ENCODE measurements around the gene FBH1. TPM values are rescaled to one million over a fixed set of nuclear protein-coding genes. Genes with fewer than 3 reads are reported as not detected.
A peak's percentile ranks its signal among the peaks of the same experiment; 100 is the strongest.
"Not testable (repeated sequence)": the region's sequence is repeated elsewhere in the genome, so short reads cannot be mapped to it uniquely, and the experiment has no call there.

The FBH1 gene
- polyA plus RNA-seq, 1 donor from 2014 or later: 85.4 TPM

DNA sequence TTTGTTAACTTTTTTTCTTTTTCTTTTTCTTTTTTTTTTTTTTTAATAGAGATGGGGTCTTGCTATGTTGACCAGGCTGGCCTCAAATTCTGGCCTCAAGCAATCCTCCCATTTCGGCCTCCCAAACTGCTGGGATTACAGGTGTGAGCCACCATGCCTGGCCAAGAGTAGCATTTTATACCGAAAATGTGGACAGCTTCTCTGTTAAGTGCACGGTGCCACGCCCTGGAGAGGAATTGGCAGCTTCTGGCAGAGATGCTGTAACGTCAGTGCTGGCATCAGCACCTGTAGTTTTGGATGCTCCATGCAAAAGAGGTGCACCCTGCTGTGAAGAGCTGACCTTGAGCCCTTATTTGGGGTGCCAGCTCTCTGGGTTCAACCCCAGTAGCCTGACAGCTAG, 69.1 kb downstream of the FBH1 start:
- H3K9me3 Mint-ChIP-seq: no peaks in the 10 kb centered on the region
- no peak overlapping the region for H3K27ac Mint-ChIP-seq
- peaks cover 3% of the 10 kb centered on the region for H3K36me3 Mint-ChIP-seq
- H3K4me3 Mint-ChIP-seq: no peak overlapping the region
- H3K27me3 Mint-ChIP-seq: no peaks in the 10 kb centered on the region
- H3K4me1 Mint-ChIP-seq: no peaks in the 10 kb centered on the region

DNA sequence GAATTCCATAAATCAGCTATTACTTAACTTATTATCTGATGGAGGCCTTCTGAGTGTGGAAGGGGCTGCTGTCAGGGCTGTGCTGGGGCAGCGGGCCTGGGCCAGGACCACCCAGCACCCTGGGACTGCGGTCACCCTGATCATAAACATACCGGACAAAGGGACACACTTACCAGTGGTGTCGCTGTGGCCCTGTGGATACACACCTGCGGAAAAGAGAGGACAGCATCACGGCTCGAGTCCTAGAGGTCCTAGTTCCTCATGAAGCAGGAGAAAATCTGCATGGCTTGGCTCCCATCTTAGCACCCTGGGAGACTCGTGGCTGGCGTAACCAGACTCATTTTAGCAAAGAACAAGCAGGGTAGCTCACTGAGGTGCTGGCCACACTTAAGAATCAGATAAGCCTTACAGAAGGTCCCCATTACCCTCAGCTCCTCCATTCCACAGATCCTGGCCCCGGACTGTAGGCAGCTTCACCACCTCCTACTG, 69.6 kb downstream of the FBH1 start:
- Mint-ChIP-seq H3K36me3 (peaks cover 3% of the 10 kb centered on the region), H3K27ac (no peak overlapping the region), H3K27me3 (no peaks in the 10 kb centered on the region), H3K4me1 (no peaks in the 10 kb centered on the region), H3K9me3 (no peaks in the 10 kb centered on the region), H3K4me3 (no peak overlapping the region)

DNA sequence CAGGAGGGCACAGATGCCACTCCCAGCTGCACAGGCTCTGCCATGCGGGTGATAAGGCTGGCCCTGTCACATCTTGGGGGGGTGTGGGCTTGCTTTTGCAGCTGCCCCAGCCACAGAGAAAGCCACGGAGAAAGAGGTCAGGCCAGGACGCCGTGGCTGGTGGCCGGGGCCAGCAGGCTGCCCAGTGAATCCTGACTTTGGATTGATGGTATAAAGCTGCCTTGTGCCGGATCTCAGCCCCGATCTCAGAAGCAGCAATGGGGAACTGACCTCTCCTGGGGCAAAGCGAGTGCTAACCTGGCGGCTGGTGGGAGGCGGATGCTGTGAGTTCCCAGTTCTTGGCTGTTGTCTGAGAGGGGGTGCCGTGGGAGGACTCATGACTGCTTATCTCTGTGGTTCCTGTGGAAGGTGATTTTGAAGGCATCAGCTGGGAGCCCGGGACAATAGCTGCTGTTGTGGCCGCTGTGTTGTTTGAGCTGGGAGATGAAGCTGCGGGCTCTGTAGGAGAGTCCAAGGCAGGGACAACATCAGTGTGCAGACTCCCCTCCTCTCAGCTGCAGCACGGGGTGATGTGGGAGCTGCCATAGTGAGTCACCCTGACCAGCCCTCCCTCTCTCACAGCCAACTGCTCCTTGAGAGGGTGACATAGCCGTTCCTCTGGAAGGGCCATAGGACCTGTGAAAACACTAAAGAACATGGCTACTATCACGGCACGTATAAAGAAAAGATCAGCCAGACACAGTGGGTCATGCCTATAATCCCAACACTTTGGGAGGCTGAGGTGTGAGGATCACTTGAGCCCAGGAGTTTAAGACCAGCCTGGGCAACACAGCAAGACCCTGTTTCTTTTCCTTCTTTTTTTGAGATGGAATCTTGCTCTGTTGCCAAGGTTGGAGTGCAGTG, 70.3 kb downstream of the FBH1 start:
- Mint-ChIP-seq H3K4me3 (no peak overlapping the region), H3K9me3 (no peaks in the 10 kb centered on the region), H3K4me1 (no peaks in the 10 kb centered on the region), H3K27ac (no peak overlapping the region), H3K27me3 (no peaks in the 10 kb centered on the region), H3K36me3 (peaks cover 3% of the 10 kb centered on the region)

DNA sequence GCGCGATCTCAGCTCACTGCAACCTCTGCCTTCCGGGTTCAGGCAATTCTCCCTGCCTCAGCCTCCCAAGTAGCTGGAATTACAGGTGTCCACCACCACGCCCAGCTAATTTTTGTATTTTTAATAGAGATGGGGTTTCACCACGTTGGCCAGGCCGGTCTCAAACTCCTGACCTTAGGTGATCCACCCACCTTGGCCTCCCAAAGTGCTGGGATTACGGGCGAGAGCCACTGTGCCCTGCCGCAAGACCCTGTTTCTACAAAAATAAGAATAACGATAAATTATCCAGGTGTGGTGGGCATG, 70.9 kb downstream of the FBH1 start:
- not testable (repeated sequence) for H3K36me3 Mint-ChIP-seq, H3K4me1 Mint-ChIP-seq, H3K27me3 Mint-ChIP-seq, H3K4me3 Mint-ChIP-seq, H3K9me3 Mint-ChIP-seq, H3K27ac Mint-ChIP-seq

DNA sequence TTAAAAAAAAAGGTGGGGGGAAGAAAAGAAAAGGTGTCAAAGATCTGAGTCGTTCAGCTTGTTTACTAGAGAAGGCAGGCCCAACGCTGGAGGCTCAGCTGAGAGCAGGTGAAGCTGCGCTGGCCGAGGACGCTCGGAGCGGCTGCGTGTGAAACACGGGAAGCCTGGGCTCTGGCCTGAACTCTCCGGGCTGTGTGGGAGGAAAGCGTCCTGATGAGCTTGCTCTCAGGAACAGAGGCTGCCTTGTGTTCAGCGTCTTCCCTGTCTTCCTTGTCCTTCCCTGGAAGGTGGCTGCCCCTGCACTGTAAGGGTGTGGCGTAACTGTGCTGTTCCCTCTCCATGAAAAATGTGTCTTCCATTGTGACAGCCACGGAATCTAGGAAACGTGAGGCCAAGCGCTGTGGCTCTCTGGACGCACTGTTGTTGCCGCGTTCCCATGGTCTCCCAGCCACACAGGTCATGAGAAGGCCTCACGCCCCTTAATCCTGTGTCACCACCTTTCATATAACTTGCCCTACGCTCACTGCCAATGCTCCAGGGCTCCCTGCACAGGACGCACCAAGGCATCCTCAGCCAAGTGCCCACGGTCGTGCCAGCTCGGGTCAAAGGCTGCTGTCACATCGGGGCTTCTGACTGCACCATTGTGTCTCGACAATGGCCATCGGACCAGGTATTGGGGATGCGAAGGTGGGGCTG, 71.5 kb downstream of the FBH1 start:
- Mint-ChIP-seq H3K4me1 (no peaks in the 10 kb centered on the region), H3K36me3 (peaks cover 3% of the 10 kb centered on the region), H3K27ac (no peak overlapping the region), H3K9me3 (no peaks in the 10 kb centered on the region), H3K27me3 (no peaks in the 10 kb centered on the region), H3K4me3 (no peak overlapping the region)

DNA sequence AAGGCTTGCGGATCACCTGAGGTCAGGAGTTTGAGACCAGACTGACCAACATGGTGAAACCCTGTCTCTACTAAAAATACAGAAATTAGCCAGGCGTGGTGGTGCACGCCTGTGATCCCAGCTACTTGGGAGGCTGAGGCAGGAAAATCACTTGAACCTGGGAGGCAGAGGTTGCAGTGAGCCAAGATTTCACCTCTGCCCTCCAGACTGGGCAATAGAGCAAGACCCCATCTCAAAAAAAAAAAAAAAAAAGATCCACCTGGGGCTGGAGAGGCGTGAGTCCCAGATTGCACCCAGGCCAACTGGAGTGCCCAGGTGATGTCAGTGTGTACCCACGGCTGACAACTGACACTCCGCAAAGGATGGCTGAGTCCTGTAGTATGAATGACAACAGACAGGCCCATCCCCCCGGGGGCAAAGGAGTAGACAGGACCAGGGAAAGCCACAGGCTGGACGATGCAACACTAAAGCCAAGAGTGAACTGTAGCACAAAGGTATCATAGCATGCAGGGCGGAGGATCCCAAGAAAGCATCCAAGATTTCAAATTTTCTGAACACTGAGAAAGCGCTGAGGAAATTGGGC, 72.4 kb downstream of the FBH1 start:
- H3K27ac Mint-ChIP-seq: not testable (repeated sequence)

DNA sequence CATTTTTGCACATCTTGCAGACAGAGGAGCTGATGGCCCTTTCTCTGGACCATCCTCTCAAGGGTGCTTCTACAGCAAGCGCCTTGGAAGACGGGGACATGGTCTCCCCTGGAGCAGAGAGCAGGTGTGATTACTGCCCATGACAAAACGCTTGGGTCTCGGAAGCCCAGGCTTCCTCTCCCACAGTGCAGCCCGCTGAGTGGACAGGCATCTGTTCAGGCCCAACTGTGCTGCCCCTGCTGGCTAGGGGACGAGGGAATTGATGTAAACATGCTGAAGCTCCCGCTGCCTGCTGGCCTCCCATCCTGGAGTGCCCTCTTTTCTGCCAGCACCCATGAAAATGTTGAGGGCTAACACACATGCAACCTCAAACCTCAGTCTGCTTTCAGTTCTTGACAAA, 73.0 kb downstream of the FBH1 start:
- Mint-ChIP-seq H3K27me3 (no peaks in the 10 kb centered on the region), H3K4me1 (peaks cover 0 to 1% (median 0%) of the 10 kb centered on the region in 3 donors), H3K27ac (no peak overlapping the region), H3K4me3 (no peak overlapping the region), H3K36me3 (peaks cover 3% of the 10 kb centered on the region), H3K9me3 (no peaks in the 10 kb centered on the region)

More for the DNA sequence above, 72.4 kb downstream of the FBH1 start:
- H3K4me3 Mint-ChIP-seq, H3K27me3 Mint-ChIP-seq, H3K36me3 Mint-ChIP-seq, H3K9me3 Mint-ChIP-seq, H3K4me1 Mint-ChIP-seq: not testable (repeated sequence)

DNA sequence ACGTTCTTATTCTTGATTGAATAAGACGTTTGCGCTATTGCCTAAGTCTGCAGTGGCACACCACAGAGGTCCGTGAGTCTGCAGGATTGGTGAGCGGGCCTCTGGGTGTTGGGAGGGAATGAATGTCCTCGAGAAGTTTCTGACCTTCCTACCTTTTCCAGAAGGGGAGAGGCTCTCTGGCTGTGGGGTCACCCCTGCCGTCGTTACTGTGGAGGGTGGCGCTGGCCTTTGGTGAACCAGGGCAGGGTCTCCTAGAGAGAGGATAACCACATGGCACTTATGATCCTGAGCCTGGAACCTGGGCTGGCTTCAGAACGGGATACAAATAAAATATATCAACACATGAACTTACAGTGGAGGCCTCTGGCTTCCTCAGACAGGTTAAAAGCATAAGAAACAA, 73.5 kb downstream of the FBH1 start:
- H3K9me3 Mint-ChIP-seq: no peaks in the 10 kb centered on the region
- peaks cover 3% of the 10 kb centered on the region for H3K36me3 Mint-ChIP-seq
- H3K4me3 Mint-ChIP-seq: no peak overlapping the region
- peaks cover 0 to 2% (median 0%) of the 10 kb centered on the region in 3 donors for H3K4me1 Mint-ChIP-seq
- no peak overlapping the region for H3K27ac Mint-ChIP-seq
- H3K27me3 Mint-ChIP-seq: no peaks in the 10 kb centered on the region

DNA sequence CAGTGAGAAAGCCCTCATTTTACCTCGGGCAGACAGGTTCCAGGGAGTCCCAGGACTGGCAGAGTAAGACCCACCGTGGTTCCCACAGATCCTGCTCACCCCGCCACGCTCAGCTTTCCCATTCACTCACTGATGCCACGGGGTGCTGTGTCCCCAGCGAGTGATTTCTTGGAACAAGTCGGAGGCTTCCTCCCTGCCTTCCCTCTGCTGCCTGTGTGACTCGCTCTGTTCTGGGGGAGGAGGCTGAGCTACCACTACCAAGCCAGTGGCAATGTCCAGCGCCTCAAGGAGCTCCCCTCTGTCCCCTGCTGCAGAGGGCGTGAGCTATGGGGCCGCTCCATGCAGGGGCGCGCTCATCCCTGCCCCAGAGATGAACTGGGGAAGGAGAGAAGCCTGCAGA, 74.7 kb downstream of the FBH1 start:
- H3K27me3 Mint-ChIP-seq: no peaks in the 10 kb centered on the region
- H3K4me3 Mint-ChIP-seq: no peak overlapping the region
- H3K4me1 Mint-ChIP-seq: peaks cover 0 to 2% (median 0%) of the 10 kb centered on the region in 3 donors
- H3K27ac Mint-ChIP-seq: no peak overlapping the region
- peaks cover under 1% of the 10 kb centered on the region for H3K36me3 Mint-ChIP-seq
- H3K9me3 Mint-ChIP-seq: no peaks in the 10 kb centered on the region

DNA sequence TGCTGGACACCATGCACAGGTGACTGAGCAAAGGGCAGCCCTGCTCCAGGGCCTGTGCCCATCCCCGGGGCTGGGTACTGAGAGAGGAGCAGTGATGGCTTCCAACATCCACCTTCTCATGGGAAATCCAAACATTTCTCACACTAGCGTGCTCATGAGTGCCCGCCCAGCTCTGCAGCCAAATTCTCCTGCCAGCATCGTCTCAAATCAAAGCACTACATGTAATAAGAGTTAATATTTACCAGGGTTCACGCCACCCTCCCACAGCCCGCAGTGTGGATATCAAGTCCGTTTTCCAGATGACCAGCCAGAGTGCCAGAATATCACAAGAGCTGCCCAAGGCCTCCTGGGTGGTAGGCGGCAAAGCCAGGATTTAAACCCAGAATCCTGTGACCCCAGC, 75.2 kb downstream of the FBH1 start:
- H3K27me3 Mint-ChIP-seq: no peaks in the 10 kb centered on the region
- peaks cover 4 to 6% (median 5%) of the 10 kb centered on the region in 3 donors for H3K4me1 Mint-ChIP-seq
- no peak overlapping the region for H3K27ac Mint-ChIP-seq
- H3K4me3 Mint-ChIP-seq: no peak overlapping the region
- H3K36me3 Mint-ChIP-seq: no peaks in the 10 kb centered on the region
- H3K9me3 Mint-ChIP-seq: no peaks in the 10 kb centered on the region

DNA sequence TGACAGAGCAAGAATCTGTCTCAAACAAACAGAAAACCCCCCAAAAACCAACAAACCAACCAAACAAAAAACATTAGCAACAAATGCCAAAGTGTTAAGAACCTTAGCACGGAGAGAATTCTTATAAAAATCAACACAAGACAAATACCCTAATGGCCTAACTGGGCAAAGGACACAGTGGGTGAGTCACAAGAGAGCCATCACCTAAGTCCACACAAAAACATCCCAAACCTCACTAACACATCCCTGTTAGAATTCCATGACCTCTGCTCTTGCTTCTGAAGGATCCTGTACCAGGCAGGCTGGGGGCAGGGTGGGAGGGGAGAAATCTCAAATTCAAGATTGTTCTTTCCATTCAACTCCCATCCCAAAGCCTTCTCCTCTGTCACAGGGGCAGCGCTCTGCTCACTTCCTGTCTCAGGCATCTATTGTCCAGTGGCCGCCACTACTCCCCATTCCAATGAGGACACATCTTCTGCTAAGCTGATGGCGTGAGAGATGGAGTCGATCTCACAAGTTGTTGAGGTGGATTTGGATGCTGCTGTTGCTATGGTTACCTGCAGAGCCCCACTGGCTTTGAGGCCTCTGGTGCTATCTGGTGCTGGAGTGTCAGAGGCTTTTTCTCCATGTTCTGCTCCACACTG, 78.1 kb downstream of the FBH1 start:
- Mint-ChIP-seq H3K9me3 (no peaks in the 10 kb centered on the region), H3K4me1 (peaks cover 26 to 28% (median 27%) of the 10 kb centered on the region in 3 donors), H3K4me3 (no peak overlapping the region), H3K27me3 (no peaks in the 10 kb centered on the region), H3K36me3 (no peaks in the 10 kb centered on the region), H3K27ac (peak overlapping the region in 1 of 3 donors; percentile 46)

DNA sequence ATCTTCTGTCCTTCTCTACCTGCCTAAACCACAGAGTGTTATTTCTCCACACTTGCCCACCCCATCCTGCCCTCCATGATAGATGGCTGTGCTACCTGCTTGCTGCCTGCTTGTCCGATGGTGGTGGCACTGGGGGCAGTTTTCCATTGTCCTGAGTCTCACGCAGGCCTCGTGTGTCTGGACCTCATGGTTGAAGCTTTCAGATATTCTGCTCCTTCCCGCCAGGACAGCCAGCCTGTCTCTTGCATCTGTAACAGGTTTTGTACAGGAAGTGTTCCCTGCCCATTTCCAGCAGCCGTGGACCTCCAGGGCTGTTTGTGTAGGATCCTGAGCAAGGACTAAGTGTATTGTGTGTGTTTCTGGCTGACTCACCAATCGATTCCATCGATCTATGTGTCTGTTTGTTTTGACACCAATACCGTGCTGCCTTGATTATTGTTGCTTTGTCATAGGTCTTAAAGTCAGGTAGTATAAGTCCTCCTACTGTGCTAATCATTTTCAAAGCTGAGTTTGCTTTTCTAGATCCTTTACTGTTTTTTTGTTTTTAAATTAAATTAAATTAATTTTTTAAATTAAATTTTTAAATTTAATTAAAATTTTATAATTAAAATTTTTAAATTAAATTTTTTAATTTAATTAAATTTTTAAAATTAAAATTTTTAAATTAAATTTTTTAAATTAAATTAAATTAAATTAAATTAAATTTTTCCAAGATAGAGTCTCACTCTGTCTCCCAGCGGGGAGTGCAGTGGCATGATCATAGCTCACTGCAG, 78.8 kb downstream of the FBH1 start:
- Mint-ChIP-seq H3K36me3 (no peaks in the 10 kb centered on the region), H3K4me1 (peaks cover 28 to 34% (median 33%) of the 10 kb centered on the region in 3 donors), H3K9me3 (no peaks in the 10 kb centered on the region), H3K27me3 (no peaks in the 10 kb centered on the region), H3K4me3 (no peak overlapping the region), H3K27ac (peak overlapping the region in 1 of 3 donors; percentile 46)

DNA sequence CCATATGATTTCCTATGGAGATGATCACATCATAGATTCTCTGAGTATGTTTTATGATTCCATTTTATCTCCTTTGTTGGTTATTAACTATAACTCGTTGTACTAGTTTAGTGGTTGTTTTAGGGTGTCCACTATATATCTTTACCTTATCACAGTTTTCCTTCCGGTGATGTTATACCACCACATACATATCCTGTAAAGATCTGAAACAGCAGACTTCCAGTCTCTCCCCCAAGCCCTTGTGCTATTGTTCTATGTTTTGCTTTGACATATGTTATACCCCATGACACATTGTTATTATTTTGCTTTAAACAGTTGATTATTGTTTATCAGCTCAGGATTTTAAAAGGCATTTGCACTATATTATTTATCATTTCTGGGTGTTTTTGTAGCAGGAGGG, 80.0 kb downstream of the FBH1 start:
- peaks cover 35 to 41% (median 39%) of the 10 kb centered on the region in 3 donors for H3K4me1 Mint-ChIP-seq
- peak overlapping the region in 3 of 4 donors; percentile 36 to 63 (median 44) for H3K4me3 Mint-ChIP-seq
- H3K27me3 Mint-ChIP-seq: no peaks in the 10 kb centered on the region

DNA sequence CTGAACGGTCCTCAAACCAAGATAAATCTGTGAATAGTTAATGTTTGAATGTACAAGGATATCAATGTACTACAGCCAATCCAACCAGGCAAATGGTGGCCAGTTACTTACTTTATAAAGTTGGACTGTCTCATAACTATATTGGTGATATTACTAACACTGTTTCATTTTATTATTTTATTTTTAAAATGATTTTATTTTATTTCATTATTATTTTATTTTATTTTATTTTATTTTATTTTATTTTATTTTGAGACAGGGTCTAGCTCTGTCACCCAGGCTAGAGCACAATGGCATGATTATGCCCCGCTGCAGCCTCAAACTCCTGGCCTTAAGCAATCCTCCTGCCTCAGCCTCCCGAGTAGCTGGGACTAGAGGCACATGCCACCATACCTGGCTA, 80.5 kb downstream of the FBH1 start:
- Mint-ChIP-seq H3K27ac (peak overlapping the region in 1 of 3 donors; percentile 41), H3K4me3 (peak overlapping the region in 2 of 4 donors; percentile 44 to 92), H3K27me3 (no peaks in the 10 kb centered on the region), H3K9me3 (no peaks in the 10 kb centered on the region), H3K36me3 (no peaks in the 10 kb centered on the region), H3K4me1 (peaks cover 38 to 45% (median 43%) of the 10 kb centered on the region in 3 donors)

More for the DNA sequence above, 80.0 kb downstream of the FBH1 start:
- Mint-ChIP-seq H3K27ac (peak overlapping the region in 1 of 3 donors; percentile 36), H3K9me3 (no peaks in the 10 kb centered on the region), H3K36me3 (no peaks in the 10 kb centered on the region)
